Retina (tissue), 1 donor: ENCODE data around the gene TIMP2.
"Not testable (repeated sequence)": the region's sequence is repeated elsewhere in the genome, so short reads cannot be mapped to it uniquely, and the experiment has no call there.

ENCODE experiments used
- DNase-seq: peaks from one replicate; pipeline ENCODE4 v3.0.0-alpha.2; 2016

TIMP2 gene

DNA sequence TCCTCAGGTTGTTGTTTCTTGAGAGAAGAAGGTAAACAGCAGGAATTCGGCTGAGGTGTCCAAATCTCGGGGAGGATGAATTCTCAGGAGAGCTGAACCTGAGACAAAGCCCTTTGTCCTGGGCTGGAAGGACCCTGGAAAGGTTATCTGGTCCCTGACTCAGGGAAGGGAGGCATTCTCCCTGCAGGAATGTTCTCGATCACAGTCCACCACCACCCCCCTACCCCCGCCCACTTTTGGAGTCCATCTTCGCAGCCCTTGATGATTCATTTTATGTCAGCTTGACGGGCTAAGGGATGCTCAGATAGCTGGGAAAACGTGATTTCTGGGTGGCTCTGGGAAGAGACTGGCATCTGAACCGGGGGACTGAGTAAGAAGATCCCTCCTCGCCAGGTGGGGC is 20.8 kb downstream of the TIMP2 start:
- no peak for DNase-seq

DNA sequence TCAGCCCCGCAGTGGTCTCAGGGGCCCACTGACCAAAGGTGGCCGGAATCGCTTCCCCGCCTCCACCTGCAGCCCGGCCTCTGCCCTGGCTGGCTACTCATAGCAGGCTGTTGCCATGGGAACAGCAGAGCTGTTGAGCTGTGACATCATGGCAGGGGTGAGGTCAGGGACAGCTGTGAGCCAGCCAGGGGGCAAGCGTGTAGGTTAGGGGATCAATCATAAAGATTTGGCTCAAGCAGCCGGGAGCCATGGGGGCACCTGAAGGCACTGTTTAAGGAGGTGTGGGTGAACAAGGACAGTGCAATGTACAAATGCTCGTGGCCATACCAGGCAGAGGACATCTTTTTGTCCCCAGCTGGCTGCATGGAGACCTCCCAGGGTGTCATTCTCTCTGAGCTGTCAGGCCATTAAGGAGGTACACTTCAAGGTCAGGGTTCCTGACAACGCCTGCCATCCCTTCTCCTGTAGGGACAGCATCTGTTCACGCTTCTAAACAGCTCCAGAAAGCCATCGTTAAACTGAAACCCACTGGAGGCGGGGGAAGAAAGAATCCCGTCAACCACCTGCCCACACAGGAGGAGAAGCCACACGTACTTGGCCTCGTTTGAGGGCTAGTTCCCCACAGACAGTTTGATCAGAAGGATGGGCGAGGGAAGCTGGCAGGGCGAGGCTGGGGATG is 21.9 kb downstream of the TIMP2 start, which contains the start of gene CEP295NL:
CEP295NL (minus strand) TSS at position 101 of the 679 bp plus-strand sequence. CDS start 1,373 bp downstream, outside the sequence.
- peak; percentile 93 for DNase-seq

DNA sequence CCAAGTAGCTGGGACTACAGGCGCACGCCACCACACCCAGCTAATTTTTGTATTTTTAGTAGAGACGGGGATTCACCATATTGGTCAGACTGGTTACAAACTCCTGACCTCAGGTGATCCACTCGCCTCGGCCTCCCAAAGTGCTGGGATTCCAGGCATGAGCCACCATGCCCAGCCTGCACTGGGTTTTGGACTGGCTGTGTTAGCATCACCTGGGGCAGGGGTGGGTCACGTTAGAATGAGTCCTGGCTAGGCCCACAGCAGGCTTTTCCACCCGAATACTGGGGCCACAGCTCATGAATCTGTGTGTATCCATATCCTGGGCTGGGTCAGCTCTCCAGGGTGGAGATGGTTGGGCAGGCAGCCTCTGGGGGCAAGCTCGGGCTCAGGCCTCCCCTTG is 23.0 kb downstream of the TIMP2 start:
- DNase-seq = not testable (repeated sequence)

DNA sequence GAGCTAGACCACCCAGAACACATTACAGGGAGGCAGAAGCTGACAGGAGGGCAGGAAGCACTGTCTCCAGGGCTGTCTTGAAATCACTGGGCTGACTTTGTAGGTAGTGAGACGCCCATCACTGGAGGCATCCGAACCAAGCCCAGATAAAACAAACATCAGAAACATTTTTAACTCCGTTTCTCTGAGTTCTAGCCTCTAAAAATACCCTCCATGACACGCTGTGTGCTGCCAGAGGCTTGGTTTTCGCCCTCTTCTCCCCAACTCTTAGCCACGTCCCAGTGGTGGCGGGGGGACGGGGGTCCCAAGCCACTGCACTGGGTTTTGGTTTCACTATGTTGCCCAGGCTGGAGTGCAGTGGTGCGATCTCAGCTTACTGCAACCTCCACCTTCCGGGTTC is 23.4 kb downstream of the TIMP2 start:
- no peak for DNase-seq

DNA sequence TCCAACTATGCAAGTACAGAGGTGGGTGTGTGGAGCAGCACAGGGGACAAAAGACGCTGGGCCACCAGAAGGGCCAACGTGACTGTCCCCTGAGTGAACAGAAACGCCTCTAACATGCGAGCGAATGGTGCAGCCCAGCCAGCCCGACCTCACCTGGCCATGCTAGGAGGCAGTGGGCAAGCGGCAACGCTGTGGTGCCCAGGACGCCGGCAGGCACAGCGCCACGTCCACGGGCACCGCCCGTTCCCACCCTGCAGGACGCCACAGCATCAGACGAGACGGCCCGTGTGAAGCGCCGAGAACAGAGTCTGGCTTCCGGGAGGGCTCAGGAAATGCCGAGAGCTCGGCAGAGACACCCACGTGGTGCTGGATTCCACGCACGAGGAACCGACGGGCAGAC is 24.4 kb downstream of the TIMP2 start:
- no peak for DNase-seq

DNA sequence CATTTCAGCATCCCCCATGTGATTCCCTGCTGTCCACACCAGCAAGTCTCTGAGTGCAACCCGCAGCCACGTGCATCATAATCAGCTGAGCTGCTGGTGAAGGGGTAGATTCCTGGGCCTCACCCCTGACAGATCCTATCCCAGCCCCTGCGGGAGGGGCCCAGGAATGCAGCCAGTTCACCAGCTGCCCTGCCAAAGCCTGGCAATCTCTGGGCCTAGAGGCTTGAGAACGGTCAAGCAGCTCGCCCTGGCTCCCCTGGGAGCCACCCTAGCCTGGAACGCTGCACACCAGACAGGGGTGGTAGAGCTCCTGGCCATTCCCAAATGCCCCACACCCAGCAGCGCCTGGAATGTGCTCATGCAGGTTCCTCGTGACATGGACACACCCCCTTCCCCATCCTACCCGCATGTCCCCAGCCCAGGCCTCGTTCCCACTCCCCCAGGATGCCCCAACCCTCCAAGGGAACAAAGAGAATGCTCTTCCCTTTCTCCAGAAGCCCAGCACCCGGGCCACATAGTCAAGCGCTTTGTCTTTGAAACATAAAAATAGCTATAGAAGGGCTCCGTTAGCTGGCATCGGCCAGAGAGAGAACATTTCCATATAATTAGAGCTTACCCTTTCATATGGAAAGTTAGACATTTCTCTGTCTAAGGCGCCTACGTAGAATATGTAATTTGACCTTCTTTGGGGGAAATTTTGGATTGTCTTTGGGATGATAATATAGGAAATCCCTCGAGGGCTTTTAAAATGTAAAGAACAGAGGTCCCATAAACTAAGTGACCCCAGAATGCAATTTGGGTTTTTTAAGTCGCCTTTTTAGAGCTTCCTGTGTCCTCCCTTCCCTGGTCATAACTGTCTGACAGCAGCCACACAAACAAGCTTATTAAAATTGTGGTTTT is 25.6 kb downstream of the TIMP2 start:
- no peak for DNase-seq

DNA sequence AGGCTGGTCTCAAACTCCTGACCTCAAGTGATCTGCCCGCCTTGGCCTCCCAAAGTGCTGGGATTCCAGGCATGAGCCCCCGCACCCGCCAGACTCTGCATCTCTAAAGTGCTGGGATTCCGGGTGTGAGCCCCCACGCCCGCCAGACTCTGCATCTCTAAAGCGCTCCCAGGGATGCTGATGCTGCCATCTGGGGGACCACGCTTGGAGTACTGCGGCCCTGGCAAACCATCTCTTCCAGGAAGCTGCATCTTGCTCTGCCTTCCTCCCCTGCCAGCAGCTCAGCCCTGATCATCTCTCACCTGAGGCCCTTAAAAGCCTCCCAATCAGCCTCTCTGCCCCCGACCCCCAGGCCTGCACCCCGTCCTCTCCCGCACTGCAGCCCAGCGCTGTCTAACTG is 26.2 kb downstream of the TIMP2 start:
- no peak for DNase-seq

DNA sequence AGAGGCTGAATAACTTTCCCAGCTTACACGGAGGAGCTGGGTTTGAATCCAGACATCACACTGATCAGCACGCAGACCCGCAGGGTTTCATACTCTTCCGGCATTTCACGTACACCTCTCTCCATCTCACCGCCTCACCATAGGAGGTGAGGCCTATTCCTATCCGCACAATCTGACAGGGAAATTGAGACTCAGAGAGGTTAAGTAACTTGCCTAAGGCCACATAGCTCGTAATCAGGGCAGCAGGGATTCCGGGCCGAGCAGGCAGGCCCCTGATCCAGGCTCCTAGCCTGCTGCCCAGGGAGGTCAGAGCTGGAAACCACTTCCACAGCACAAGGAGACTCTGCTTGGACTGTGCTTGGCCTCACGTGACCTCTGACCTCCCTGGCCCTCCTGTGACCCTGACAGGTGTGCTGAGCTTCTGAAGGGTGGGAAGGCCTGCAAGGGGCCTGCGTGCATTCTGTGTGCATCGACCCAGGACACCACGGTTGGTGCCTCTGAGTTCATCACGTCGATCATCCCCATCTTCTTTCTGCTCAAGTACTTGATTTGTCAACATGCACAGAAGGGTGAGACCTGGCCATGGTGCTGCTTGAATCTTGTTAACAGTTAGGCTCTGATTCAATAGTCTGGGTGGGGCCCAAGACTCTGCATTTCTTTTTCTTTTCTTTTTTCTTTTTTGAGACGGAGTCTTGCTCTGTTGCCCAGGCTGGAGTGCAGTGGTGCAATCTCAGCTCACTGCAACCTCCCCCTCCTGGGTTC is 26.9 kb downstream of the TIMP2 start:
- DNase-seq = no peak

DNA sequence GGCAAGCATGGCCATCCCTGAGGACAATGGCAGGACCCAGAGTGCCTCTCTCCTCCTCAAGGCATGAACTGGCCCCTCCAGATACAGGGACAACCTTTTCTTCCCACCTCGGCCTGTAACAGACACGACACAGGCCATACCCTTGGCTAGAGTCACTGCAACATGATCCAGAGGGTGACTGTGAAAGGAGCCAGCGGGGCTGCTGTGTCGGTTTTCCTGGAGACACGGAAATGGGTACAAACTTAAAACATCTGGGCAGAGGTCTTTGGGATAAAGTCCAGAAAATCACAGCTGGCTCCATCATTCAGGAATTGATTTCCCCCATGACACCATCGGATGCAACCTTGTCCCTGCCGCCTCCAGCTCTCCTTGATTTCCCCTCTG is 27.5 kb downstream of the TIMP2 start:
- no peak for DNase-seq

DNA sequence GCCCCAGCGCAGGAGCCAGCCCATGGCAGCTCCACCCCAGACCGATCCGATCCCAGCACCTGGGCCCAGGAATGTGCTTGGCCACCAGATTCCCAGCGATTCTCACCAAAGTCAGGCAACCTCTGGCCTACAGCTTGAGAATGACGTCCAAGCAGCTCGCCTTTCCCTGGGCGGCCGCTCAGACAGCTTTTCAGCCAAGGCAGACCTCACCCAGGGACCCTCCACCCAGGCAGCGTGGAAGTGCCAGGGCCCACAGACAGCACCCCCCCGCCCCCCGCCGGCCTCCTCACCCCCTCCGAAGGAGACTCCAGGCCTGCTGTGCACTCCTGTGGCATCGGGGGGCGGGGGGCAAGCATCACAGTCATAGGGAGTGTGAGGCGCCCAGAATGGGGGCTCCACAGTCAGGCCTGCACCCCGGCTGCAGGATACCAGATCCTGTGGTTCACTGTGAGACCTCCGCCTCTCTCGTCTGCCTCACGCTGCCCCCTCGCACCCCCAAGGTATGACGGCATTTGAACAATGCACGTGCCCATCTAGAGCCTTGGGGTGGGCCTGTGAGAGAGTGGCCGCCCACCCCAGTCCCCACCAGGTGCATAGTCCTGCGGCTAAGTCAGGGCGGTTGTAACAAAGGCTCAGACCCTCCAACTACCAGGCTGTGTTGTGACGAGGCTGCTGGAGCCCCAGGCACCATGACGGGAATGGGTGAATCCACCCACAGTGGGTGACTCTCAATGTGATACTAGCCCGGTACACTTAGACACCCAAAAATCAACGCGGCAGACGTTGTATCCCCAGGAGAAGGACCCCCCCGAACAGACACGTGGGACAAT is 28.1 kb downstream of the TIMP2 start:
- no peak for DNase-seq

DNA sequence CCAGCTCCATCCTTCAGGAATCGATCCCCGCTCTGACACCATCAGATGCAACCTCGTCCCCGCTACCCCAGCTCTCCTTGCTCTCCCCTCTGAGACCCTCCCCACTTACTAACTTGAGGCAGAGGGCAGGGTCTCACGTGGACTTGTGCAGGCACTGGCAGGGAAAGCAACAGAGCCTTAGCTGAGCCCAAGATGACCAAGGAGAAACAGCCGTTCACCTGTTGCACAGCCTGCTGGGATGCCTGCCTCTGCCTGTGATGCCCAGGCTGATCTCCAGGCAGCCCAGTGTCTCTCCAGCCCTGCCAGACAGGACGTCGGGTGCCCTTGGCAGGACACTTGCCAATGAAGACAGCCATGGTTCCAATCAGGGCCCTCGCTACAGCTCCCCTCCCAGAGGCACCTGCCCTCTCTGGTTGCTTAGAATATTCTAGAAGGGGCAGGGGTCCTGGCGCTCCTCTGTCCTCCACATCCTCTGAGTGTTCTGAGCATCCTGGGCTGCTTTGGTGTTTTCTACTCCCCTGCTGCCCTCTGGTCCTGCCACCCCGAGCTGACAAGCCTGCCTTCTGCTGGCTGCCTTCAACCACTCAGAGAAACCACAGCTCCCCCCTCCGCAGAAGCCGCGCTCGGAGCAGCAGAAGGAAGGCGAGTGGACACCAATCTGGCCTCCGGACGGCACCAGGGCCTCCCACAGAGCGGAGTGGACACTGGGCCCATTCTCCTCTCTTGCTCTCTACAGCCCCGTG is 28.9 kb downstream of the TIMP2 start:
- no peak for DNase-seq

DNA sequence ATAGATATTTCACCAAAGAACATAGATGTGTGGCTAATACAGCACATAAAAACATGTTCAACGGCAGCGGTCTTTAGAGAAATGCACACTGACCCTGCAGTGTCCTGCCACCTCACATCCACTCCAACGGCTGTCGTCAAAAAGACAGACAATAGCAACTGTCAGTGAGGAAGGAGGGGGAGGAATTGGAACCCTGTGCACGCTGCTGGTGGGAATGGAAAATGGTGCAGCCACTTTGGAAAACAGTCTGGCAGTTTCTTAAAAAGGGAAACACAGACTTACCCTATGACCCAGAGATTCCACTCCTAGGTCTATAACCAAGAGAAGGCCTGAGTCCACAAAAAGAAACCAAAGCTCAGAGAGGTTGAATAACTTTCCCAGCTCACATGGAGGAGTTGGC is 29.9 kb downstream of the TIMP2 start:
- no peak for DNase-seq

DNA sequence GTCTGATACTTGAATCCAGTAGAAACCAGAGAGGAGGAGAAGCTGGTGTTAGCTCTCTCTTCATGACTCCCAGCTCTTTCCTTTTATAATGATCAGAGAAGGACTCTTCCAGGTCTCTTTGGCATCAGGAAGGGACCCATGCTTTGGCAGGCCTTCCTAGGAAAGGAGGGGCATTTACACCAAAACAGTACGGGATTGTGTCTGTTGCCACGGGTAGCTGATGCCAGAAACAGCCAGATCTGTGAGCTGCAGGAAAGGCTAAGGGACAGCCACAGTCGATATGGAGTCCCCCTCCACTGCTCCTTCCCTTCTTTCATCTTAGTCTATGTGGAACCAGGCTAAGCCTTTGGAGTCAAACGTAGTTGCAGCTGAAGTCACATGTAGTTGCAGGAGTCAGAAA is 31.5 kb downstream of the TIMP2 start:
- DNase-seq = no peak

DNA sequence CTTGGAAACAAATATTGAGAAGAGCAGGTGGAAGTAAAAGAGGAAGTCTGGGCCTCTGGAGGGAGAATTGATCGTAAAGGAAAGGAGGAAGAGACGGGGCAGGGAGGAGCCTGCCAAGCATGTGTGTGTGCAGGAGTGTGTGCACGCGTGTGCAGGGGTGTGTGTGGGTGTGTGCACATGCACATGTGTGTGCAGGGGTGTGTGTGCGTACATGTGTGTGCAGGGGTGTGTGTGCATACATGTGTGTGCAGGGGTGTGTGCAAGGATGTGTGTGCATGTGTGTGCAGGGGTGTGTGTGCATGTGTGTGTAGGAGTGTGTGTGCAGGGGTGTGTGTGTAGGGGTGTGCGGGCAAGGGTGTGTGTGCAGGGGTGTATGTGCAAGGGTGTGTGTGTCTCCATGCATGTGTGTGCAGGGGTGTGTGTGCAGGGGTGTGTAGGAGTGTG is 32.2 kb downstream of the TIMP2 start:
- no peak for DNase-seq

DNA sequence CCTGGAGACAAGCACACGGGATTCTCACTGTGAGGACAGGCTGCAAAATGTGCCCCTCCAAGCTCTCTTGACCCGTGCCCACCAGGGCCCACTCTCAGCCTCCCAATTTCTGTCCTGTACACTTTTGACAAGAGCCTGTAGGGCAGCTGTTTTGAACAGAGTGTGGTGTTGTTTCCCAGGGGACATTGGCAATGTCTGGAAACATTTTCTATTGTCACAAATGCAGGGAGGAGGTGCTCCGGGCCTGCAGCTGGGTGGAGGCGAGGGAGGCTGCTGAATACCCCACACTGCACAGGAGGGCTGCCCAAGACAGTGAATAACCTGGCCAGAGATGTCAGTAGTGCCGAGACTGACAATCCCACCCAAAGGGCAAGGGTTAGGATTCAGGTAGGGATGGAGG is 32.7 kb downstream of the TIMP2 start:
- DNase-seq = no peak

DNA sequence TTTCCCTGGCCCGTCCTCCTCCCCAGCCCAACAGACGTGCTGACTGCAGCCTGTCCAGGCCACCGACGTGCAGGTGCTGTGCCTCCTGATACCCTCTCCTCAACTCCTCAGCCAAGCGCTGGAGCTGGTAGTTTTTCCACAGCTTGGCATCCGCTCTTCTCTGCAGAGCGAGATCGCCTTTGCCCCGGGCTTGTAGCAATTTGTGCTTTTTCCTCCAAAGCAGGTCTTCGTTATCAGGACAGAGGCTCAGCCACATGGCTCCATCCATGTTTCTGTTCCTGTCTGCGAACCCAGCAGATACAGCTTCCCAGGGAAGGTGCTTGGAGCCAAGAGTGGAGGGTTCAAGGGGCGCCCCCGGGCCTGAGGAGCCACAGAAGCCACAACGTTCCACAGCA is 33.1 kb downstream of the TIMP2 start:
- no peak for DNase-seq

DNA sequence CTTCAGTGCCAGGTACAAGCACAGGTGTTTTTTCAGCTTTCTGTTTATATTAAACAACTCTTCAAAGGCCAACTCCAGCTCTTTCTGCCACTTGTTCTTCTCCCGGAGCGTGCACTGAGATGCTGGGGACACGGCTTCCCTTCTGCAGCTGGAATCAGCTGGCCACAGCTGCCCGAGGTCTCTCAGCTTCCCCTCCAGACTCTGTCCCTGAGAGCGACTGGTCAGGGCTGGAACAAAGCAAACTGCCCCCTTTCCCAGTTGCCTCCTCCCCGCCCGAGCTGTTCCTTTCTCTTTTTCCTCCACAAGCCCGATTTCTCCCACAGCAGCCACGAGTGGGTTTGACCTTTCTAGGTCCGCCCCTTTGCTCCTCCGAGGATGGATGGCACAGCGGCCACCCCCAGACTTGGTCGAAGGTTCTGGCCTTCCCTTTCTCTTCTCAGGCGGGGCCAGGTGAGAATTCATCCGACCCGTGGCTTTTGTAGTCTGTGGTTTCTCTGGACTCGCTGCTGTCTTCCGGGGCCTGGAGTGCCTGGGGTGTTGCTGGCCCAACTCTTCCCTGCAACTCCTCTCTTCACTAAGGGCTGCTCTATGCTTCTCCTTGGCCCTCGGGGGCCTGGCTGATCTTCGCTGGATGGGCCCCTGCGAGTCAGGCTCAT is 33.7 kb downstream of the TIMP2 start:
- no peak for DNase-seq

DNA sequence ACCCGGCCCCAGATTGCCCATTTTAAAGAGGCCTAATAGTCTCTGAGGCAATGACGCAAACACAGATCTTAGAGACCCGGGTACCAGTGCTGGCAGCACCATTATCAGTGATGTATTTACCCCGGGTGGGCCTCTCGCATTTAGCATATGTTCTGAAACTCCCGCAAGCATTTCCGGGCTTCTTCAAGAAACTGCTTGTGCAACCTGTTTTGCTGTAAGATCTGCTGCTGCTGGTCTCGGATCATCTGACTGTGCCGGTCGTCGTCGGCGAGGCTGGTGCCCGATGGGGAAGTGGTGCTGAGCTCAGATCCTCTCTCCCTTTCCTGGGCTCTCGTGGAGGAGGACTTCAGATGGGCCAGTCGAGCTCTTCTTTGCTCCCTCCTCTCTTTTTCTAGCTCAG is 34.7 kb downstream of the TIMP2 start:
- no peak for DNase-seq

DNA sequence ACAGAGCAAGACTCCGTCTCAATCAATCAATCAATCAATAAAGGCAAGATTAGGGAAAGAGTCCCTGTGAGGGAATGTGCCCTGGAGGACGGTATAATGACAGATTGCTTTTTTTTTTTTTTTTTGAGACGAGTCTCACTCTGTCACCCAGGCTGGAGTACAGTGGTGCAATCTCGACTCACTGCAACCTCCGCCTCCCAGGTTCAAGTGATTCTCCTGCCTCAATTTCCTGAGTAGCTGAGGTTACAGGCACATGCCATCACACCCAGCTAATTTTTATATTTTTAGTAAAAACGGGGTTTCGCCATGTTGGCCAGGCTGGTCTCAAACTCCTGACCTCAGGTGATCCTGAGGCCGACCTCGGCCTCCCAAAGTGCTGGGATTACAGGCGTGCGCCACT is 35.1 kb downstream of the TIMP2 start:
- DNase-seq = not testable (repeated sequence)

DNA sequence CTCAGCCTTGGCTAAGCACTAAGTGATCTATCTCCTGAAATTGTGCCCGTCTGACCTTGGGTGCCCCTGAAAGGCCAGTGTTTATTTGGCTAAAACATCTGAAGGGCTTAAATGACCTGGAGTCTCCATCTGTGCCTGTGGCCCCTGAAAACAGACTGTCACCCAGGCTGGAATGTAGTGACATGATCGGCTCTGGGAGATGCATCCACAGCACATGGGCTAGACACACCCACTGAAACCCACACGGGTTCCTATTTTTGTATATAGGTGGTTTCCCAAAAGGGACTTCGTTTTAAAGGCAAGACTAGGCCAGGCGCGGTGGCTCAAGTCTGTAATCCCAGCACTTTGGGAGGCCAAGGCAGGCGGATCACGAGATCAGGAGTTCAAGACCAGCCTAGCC is 35.7 kb downstream of the TIMP2 start:
- DNase-seq = no peak

DNA sequence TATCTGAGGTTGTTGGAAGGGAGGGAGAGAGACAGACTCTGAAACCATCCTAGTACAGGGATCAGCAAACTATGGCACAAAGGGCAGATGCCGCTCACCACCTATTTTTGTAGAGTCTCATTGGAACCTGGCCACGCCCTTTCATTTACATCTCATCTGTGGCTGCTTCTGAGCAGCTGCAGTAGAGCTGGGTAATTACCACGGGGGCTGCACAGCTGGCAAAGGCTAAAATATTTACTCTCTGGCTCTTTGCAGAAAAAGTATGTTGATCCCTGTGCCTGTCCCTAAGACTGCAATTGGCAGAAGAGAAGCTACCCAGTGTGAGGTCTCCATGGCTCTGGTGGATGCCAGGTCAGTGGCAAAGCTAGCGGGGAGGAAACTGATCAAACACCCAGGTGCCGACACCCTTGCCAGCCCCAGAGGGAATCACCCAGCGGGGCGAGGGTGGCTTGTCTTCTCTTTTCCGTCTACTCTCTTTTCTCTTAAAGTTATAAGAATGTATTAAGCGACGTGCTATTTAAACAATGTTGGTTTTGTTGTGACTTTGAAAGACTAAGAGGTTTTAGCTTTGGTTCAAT is 36.2 kb downstream of the TIMP2 start:
- DNase-seq = no peak
